ENCODE results near the gene FZD2.
A peak's percentile ranks its signal among the peaks of the same experiment; 100 is the strongest.
"Not testable (repeated sequence)": the region's sequence is repeated elsewhere in the genome, so short reads cannot be mapped to it uniquely, and the experiment has no call there.

Gene FZD2

GRCh38 chr17:44556832-44557606 lies at the start of gene FZD2:
FZD2 (plus strand) TSS chr17:44557484; CDS start chr17:44557689, 205 bp downstream.
- peak; percentile 89 for DNase-seq

DNA sequence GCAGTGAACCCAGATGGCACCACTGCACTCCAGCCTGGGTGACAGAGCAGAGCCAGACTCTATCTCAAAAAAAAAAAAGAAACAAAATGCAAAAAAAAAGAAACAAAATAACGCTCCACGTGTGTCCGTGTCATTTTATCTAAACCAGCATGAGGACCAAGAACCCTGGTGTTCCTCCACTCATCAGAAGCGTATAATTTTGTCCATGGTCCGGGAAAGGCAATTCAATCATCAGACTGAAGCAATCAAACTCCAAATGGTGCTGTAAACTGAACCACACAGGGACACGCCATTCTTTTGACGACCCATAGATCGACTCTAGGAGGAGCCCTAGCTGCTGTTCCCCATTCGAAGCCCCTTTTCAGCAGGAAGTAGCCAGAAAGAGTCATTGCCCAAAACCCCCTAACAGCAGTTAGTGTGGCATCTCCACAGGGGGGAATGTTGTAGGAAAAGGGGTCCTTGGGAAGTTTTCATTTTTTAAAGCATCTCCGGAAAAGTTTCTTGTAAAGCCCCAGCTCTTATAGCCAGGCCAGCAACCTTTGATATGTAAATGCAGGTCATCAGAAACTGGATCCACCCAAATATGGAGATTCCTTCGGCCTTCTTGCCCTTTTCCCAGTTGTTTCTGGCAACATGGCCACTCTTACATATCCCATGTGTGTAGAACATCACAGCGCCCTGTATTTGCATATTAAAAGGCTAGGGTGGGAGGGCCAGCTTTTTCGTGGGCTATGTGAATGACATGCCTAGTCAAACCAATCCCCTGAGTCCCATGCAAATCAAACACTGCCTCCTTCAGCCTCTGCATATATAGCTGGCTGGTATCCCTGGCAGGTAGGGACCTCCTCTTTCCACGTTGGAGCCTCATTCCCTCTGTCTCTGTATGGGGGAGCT lies 45.8 kb upstream of the FZD2 start:
- DNase-seq: not testable (repeated sequence)

DNA sequence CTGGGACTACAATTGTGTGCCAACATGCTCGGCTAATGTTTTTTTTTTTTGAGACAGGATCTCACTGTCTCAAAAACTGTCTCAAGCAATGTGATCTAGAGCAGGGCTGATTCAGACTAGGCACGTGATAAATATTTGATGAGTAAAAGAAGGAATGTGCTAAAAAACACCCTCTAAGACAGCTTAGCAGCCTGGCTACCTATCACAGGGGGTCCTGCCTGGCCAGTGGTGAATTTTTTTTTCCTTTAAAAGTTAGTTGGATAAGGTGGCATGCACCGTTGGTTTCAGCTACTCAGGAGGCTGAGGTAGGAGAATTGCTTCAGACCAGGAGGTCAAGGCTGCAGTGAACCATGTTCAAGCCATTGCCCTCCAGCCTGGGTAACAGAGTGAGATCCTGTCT lies 39.3 kb upstream of the FZD2 start:
- DNase-seq: no peak

DNA sequence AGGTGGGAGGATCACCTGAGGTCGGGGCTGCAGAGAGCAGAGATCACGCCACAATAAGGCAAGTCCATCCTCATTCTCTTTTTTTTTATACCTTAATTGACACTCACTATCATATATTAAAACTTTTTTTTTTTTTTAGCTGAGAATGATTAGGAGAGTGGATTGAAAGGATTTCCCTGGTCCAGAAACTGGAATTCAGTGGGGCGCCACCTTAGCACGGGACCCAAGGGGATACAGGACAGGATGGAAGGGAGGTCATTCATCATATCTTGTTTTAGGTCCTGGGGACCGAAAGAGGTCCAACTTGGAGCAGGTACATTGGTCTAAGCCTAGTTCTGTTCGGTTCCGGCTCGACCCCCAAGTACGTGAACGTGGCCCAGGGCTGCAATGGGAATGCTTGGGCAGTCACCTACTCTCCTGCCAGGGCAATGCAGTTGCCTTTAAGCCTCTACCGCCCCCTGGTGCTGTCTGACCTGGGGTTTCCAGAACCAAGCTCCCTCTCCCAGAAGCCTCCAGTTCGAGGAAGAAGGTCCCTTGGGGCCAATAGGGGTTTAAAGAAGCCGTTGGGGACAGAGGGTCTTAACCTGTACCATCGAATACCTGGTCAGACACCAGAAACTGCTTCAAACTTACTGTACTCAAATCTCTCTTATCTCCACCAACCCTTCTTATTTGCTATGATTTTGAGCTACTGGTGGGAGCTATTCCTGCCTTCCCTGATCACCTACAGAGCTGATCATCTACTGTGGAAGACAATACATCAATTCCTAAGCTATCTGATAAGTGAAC lies 34.2 kb upstream of the FZD2 start:
- peak; percentile 78 for DNase-seq

- DNase-seq: no peak
These were observed 33.7 kb upstream of the FZD2 start for GRCh38 chr17:44523672-44523972.

- DNase-seq: no peak
These were observed 30.2 kb upstream of the FZD2 start for GRCh38 chr17:44527102-44527501.

GRCh38 chr17:44527954-44528353 lies 29.3 kb upstream of the FZD2 start:
- DNase-seq: no peak

GRCh38 chr17:44529864-44530263 lies 27.4 kb upstream of the FZD2 start:
- no peak for DNase-seq

DNA sequence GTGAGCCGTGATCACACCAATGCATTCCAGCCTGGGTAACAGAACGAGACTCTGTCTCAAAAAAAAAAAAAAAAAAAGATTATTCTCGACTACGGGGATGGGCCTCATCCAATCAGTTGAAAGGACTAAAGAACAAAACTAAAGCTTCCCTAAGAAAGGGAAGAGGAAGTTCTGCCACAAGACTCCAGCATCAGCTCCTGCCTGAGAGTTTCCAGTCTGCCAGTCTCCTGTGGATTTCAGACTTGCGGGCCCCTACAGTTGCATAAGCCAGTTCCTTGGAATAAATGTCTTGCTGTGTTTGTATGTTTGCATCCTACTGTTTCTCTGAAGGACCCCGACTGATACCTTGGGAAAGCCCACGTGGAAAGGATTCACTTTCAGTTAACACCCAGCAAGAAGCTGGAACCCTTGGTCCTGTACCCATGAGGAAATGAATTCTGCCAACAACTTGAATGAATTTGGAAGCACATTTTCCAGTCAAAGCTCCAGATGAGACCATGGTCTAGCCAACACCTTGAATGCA lies 26.3 kb upstream of the FZD2 start:
- DNase-seq: no peak

DNA sequence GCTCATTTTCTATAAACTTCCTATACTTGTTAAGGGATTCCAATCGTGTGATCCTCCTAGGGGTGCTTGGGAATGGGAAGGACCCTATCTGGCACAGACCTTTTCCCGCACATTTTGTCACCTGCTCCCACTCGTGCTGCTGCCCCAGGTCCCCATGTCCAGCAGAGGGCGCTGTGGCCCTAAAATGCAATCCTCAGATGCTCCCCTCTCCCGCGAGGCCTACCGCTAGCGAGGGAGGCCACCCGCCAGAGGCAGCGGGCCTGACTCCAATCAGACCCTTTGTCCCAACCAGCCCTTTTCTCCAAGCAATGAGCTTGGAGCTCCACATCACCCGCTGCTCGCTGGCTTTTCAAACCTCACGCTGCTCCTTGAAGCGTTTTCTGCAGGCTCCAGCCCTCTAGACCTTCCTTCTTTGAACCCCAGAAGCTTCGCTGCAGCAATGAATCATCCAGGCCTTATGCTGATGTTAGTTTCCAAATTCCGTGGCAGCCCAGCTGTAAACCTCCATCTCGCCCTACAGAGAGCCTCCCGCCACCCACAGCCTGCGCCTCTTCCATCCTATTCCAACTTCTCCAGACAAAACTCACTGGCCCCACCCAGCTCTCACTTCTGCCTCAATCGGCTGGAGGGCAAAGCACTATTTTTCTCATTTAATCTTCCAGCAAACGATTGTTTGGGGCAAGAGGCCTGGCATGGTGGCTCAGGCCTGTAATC lies 23.6 kb upstream of the FZD2 start:
- DNase-seq: peak; percentile 75

- no peak for DNase-seq
These were observed 21.0 kb upstream of the FZD2 start for GRCh38 chr17:44536090-44536953.

DNA sequence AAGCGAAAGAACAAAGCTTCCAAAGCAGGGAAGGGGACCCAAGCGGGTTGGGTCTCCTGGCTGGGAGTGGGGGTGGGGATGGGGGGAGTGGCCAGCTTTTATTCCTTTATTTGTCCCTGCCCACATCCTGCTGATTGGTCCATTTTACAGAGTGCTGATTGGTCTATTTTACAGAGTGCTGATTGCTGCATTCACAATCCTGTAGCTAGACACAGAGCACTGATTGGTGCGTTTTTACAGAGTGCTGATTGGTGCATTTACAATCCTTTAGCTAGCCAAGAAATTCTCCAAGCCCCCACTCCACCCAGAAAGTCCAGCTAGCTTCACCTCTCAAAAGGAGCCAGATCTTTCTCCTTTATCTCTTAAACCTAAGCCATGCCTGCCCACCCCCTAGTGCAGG lies 19.4 kb upstream of the FZD2 start:
- DNase-seq: not testable (repeated sequence)

DNA sequence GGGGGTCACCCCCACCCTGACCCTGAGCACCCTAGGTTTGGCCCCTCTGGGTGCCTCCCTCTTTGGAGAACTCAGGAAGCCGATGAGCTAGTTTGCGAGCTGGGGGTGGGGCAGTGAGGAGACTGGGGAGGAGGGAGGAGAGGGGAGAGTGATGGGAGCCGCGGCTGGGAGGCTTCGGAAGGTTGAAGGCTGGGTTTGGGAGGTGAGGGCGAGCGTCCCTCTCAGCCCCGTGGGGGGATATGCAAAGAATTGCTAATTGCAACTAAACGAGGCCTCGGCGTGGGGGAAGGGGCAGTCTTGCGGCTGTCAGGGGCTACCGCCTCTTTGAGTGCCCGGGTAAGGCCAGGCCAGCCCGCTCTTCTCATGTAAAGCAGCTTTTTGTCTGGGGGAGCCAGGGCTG lies 17.6 kb upstream of the FZD2 start:
- no peak for DNase-seq

DNA sequence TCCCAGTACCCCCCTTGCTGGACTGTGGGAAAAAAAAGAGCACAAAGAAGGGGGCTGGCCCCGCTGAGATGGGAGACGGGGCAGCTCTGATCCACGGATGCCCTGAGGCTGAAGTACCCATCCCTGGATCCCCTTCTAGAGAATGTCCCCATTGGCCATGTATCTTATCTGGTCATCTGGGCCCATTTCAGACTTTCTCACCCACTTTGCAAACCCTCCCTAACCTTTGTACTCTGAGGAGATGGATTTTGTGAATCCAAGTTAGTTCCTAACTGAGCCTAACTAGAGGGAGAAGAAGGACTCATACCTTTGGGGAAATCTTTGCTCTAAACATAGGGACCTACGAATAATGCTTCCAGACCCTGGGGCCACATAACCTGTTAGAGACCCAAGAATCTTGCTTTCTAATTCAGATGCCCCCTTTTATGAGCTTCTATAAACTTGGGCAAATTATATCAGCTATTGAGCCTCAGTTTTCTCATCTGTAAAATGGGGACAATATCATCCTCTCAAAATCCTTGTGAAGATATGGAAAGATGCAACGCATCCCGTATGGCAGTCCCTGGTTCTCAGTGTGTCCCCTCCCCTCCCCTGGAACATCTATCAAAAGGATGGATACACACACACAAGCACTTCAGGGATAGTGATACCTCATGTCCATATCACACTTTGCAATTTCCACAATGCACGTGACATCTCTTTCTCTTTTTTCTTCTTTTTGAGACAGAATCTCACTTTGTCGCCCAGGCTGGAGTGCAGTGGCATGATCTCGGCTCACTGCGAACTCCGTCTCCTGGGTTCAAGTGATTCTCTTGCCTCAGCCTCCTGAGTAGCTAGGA lies 16.8 kb upstream of the FZD2 start:
- DNase-seq: no peak

GRCh38 chr17:44541884-44542581 lies 15.3 kb upstream of the FZD2 start:
- DNase-seq: no peak

- DNase-seq: no peak
These were observed 13.9 kb upstream of the FZD2 start for GRCh38 chr17:44543213-44543904.

DNA sequence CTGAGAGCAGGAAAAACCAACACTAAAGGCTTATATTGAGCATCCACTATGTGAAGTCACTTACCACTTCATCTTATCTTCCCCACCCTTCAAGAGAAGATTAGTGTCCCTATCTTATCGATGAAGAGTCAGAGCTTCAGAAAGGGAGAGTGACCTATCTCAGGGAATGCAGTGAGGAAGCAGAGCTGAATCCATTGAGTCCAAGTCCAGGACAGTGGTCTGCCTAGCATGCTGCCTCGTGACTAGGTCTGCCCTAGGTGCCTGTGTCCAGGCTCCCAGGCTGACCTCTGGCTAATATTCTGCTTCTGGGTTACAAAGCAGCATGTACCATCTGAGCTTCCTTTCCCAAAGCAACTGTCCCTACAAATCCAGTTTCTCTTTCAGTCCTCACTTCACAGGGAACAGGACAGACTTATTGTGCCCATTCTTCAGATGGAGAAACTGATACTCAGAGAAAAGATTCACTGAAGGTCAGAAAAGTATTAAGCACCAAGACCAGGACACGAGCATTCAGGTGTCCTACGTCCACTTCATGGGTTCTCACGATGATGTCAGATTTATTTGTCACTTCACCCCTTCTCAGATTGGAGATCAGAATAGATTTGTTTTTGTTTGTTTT lies 13.3 kb upstream of the FZD2 start:
- DNase-seq: no peak

DNA sequence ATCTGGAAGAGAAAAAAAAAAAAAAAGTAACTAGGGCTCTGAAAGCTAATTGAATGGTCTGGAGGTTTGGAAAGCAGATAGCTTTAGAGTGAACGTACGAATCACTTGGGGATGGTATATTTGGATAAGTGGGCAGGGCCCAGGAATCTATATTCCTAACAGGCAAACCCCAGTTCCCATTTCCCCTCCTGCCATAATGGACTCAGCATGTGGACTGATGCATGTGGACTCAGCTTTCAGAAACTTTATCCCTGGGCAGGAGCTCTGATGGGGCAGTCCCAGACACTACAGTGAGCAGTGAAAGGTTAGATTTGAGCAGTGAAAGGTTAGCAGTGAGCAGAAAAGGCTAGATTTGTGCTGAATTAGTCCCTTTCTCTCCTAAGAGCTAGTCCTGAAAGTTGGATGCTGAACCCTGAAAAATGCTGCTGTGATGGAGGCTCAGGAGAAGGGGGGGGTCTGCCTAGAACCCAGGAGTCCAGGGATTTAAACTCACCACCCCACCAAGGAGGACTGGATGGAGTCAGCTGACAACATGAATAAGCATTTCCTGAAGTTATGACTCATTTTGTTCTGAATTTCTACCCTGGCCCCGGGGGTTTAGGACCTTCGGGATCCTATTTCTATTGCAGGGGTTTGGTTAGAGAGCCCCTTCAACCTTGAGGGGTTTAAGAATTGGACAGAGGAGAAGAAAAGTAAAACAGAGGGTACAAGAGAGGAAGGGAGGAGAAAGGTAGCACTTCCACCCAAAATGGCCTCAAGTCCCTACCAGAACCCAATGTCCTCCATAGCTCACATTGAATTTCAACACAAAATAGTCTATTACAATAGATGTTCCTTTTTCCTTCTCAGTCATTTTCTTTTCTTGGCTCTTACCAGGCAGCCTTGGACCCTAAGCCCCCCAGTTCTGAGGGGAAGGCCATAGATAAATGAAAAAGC lies 10.3 kb upstream of the FZD2 start:
- no peak for DNase-seq

Data from GDM1 (cell line).